K562 (cell line): ENCODE measurements around the gene IL1R1. TPM values are rescaled to one million over a fixed set of nuclear protein-coding genes. Genes with fewer than 3 reads are reported as not detected.

ENCODE experiments used
- ATAC-seq: fragments of 200-7000 bp; cut with Tn5 transposase; 3 replicates; pipeline ENCODE4 v1.9.1; 2020; ENCODE audit warnings: moderate library complexity
- BruUV-seq: library from RNA; stranded (reverse); fragments of 400-500 nt; replicated peaks from 2 replicates; lab custom pipeline; 2021; lab: Mats Ljungman, UMichigan
- CTCF ChIA-PET: fragments of 300-600 bp; formaldehyde crosslinking; extraction: SDS; loops from one replicate; lab custom pipeline; 2021; ENCODE audit warnings: low intra/inter-chr PET ratio; lab: Yijun Ruan, JAX
- POLR2A ChIA-PET: fragments of 300-600, 350-650 bp; sonication (Branson Sonifier 250); formaldehyde crosslinking; extraction: SDS; loops from one replicate; lab custom pipeline; 2021; ENCODE audit warnings: antibody characterized with exemption, inconsistent platforms; lab: Yijun Ruan, JAX
- DNase-seq, 4 experiments: peaks; one replicate each; pipeline versions ENCODE4 v3.0.0 to v3.0.0-alpha.2; 2011 to 2018; ENCODE audit warnings: low spot score in 3 of 4, mixed read lengths in 3 of 4; ENCODE audit errors: extremely low read depth in 1 of 4
- FAIRE-seq: peaks from 2 replicates; lab custom pipeline; 2011; peaks lifted over from hg19 to GRCh38; lab: Jason Lieb, UNC
- H2AFZ ChIP-seq: 2 replicates; pipeline ENCODE4 v1.6.0; 2011; ENCODE audit warnings: low read depth, low read length, control low read depth, inconsistent platforms
- H3K27ac ChIP-seq: fragments of 200-600 bp; 3 replicates; pipeline ENCODE4 v1.8.0; 2011; ENCODE audit warnings: low read depth, mild to moderate bottlenecking, control low read depth, inconsistent platforms, low read length, moderate library complexity, mixed read lengths; ENCODE audit errors: extremely low read depth
- H3K27me3 ChIP-seq, 2 experiments: fragments of 300-600 bp in 1 of 2; 2 replicates in 1 of 2; 3 replicates in 1 of 2; pipeline versions ENCODE4 v1.6.0 to v1.8.0; 2011; ENCODE audit warnings: inconsistent platforms in 2 of 2, low read length in 2 of 2, mild to moderate bottlenecking in 1 of 2, mixed read lengths in 1 of 2, moderate library complexity in 1 of 2; ENCODE audit not compliant: control insufficient read depth in 2 of 2, insufficient read depth in 2 of 2
- H3K36me3 ChIP-seq: fragments of 300-600 bp; 3 replicates; pipeline ENCODE4 v1.8.0; 2011; ENCODE audit warnings: mild to moderate bottlenecking, low read length, inconsistent platforms; ENCODE audit not compliant: control insufficient read depth, insufficient read depth
- H3K4me1 ChIP-seq, 2 experiments: fragments of 200-600 bp in 1 of 2; replicated peaks in 1 of 2; 2 replicates in 1 of 2; 3 replicates in 1 of 2; pipeline versions ENCODE4 v1.5.1 to v1.8.0; 2011; ENCODE audit warnings: inconsistent platforms in 2 of 2, low read length in 2 of 2, mild to moderate bottlenecking in 1 of 2, mixed read lengths in 1 of 2, moderate library complexity in 1 of 2; ENCODE audit not compliant: control insufficient read depth in 2 of 2, insufficient read depth in 2 of 2
- H3K4me2 ChIP-seq: 2 replicates; pipeline ENCODE4 v1.6.1; 2011; ENCODE audit warnings: low read length, control low read depth, inconsistent platforms, mixed read lengths; ENCODE audit not compliant: insufficient read depth
- H3K4me3 ChIP-seq: fragments of 200-600 bp; sonication (generic), shearing (Covaris generic); 2 replicates; pipeline ENCODE4 v1.5.1; 2016; ENCODE audit warnings: control low read depth, inconsistent platforms
- H3K79me2 ChIP-seq: fragments of 200-600 bp; 3 replicates; pipeline ENCODE4 v1.8.0; 2011; ENCODE audit warnings: low read length, inconsistent platforms; ENCODE audit not compliant: control insufficient read depth, insufficient read depth
- H3K9ac ChIP-seq, 2 experiments: 2 replicates each; pipeline versions ENCODE4 v1.6.0 to v1.6.1; 2011; ENCODE audit warnings: low read depth in 2 of 2, low read length in 2 of 2, control low read depth in 1 of 2, inconsistent platforms in 1 of 2, mild to moderate bottlenecking in 1 of 2, mixed read lengths in 1 of 2; ENCODE audit not compliant: insufficient read depth in 1 of 2
- H3K9me1 ChIP-seq: one replicate; pipeline ENCODE4 v1.6.0; 2011; ENCODE audit warnings: inconsistent platforms, mild to moderate bottlenecking, low read length, moderate library complexity; ENCODE audit not compliant: control insufficient read depth, insufficient read depth
- H3K9me3 ChIP-seq: replicated peaks from 2 replicates; pipeline ENCODE4 v1.5.1; 2011; ENCODE audit warnings: low read depth, low read length, inconsistent platforms; ENCODE audit not compliant: control insufficient read depth, insufficient read depth
- H4K20me1 ChIP-seq: replicated peaks from 2 replicates; pipeline ENCODE4 v1.6.1; 2011; ENCODE audit warnings: low read length, inconsistent platforms, mixed read lengths; ENCODE audit not compliant: control insufficient read depth, insufficient read depth
- CTCFL ChIP-seq: IDR thresholded peaks from 2 replicates; pipeline ENCODE4 v1.6.1; 2011; ENCODE audit warnings: borderline replicate concordance, low read depth, mild to moderate bottlenecking, moderate library complexity, low read length; ENCODE audit not compliant: insufficient read depth, poor library complexity, severe bottlenecking
- HDAC8 ChIP-seq: fragments of 450-650 bp; IDR thresholded peaks from 2 replicates; pipeline ENCODE4 v1.6.1; 2016; ENCODE audit warnings: mild to moderate bottlenecking, missing genetic modification characterization, moderate library complexity, missing compliant biosample characterization
- MAFF ChIP-seq: IDR thresholded peaks from 2 replicates; pipeline ENCODE4 v1.6.1; 2012; ENCODE audit warnings: low read length, improper control_type of control experiment
- REST ChIP-seq, 2 experiments: fragments of 450-650 bp; formaldehyde crosslinking in 1 of 2; IDR thresholded peaks; 2 replicates each; pipeline versions ENCODE4 v1.4.0 to v1.6.1; 2014 to 2020; ENCODE audit warnings: mild to moderate bottlenecking in 2 of 2, borderline replicate concordance in 1 of 2, low read depth in 1 of 2
- WGBS: fragments of 100-300 bp; shearing (Covaris generic); methylation state at CpG from one replicate; pipeline ENCODE4 v1.1.6; 2016; ENCODE audit warnings: low coverage, mixed read lengths; ENCODE audit not compliant: insufficient coverage; ENCODE audit errors: missing lambda C conversion rate; 5-methylcytosine and 5-hydroxymethylcytosine counted together
- in situ Hi-C: fragments of 300-500 bp; cut with MboI; formaldehyde crosslinking; loops from 4 replicates; pipeline ENCODE4 v1.15.0; 2018; ENCODE audit warnings: inconsistent platforms, mixed read lengths
- intact Hi-C: fragments of 100-400 bp; cut with micrococcal nuclease; formaldehyde crosslinking; loops from 2 replicates; pipeline ENCODE4 v1.14.2; 2022
- polyA plus RNA-seq, 8 experiments: library from polyadenylated mRNA; depleted of rRNA in 4 of 8; stranded (reverse) in 5 of 8; unstranded in 3 of 8; fragments of >200 nt; fragmentation: Nextera tagmentation in 2 of 8; fragmentation: Illumina TruSeq in 1 of 8; extraction: Ambion mirVana in 2 of 8; extraction: Trizol in 1 of 8; gene quantifications; 2 replicates each; pipeline versions ENCODE4 v1.2.1 to v1.2.3, GENCODE V29; 2011 to 2014; ENCODE audit warnings: inconsistent platforms in 1 of 8, missing spikeins in 1 of 8
- total RNA-seq, 7 experiments: library from RNA; depleted of rRNA in 6 of 7; stranded (reverse); fragments of >200 nt in 6 of 7; fragmentation: Illumina TruSeq in 2 of 7; extraction: Trizol in 2 of 7; gene quantifications; 2 replicates each; pipeline versions ENCODE4 v1.2.1 to v1.2.3, GENCODE V29; 2011 to 2021; ENCODE audit warnings: low replicate concordance in 1 of 7

Gene IL1R1
- total and polyA plus RNA-seq, 9 of the 15 experiments (the other 6 are each of a cell fraction or from before 2014, with no cell fraction given): 0.81 to 3.9 (median 1.6) TPM

GRCh38 chr2:102149243-102149642 is 6.7 kb downstream of the IL1R1 start (continued):
- no peak for TF ChIP-seq HDAC8 (tag)

- intact Hi-C loops (no loop called here), in situ Hi-C loops (no loop called here)
- H3K9ac ChIP-seq: no peak overlapping the region
- no peaks in the 10 kb centered on the region for H3K4me1 ChIP-seq
- no peak overlapping the region for H2AFZ ChIP-seq
- FAIRE-seq (no peak), DNase-seq (no peak), ATAC-seq (no peak)
- POLR2A ChIA-PET: interaction anchor here (1.0 kb wide), 2 partner anchors 8 to 9 kb away, joined by 3 read pairs; no protein-coding TSS in a partner anchor
- TF ChIP-seq CTCFL: no peak
- no peak for TF ChIP-seq REST (IDR thresholded peaks at IDR 0.05; ENCODE audit: borderline replicate concordance)
- TF ChIP-seq REST (CRISPR knock-in tag; IDR thresholded peaks at IDR 0.05; ENCODE audit: low read depth): no peak
- no peak for TF ChIP-seq MAFF
- no peaks in the 10 kb centered on the region for H3K36me3 ChIP-seq
- no peaks in the 10 kb centered on the region for H3K79me2 ChIP-seq
- no peaks in the 10 kb centered on the region for H3K9me3 ChIP-seq
- no peaks in the 10 kb centered on the region for H4K20me1 ChIP-seq
- CTCF ChIA-PET: no interaction called here
- no peak overlapping the region for H3K4me3 ChIP-seq
- WGBS: 35% methylated on average over 9 of the region's 9 CpGs
- H3K27me3 ChIP-seq: no peaks in the 10 kb centered on the region
- no peak overlapping the region for H3K27ac ChIP-seq
- no TSS peak for BruUV-seq
- no peaks in the 10 kb centered on the region for H3K9me1 ChIP-seq
- no peak overlapping the region for H3K4me2 ChIP-seq
Observed at GRCh38 chr2:102149644-102150455, 7.3 kb downstream of the IL1R1 start.
